CD14-positive monocyte (primary cell): ENCODE measurements around the gene MT4. TPM values are rescaled to one million over a fixed set of nuclear protein-coding genes. Genes with fewer than 3 reads are reported as not detected.

Source experiments
- DNase-seq, 3 donors: peaks; one replicate each; pipeline ENCODE4 v3.0.0-alpha.2; 2011 to 2022
- H2AFZ ChIP-seq: 2 replicates; pipeline ENCODE4 v1.6.0; 2012; ENCODE audit warnings: mild to moderate bottlenecking, low read depth, low read length, inconsistent platforms; ENCODE audit not compliant: insufficient read depth, poor library complexity, severe bottlenecking
- H3K27ac ChIP-seq, 2 donors: 1 replicate in 1 of 2; 2 replicates in 1 of 2; pipeline ENCODE4 v1.5.1; 2012 to 2013; ENCODE audit warnings: low read length in 2 of 2, control low read depth in 1 of 2, inconsistent platforms in 1 of 2, low read depth in 1 of 2, mild to moderate bottlenecking in 1 of 2
- H3K27me3 ChIP-seq, 2 donors: one replicate each; pipeline versions ENCODE4 v1.6.0 to v1.6.1; 2011 to 2013; ENCODE audit warnings: low read length in 2 of 2; ENCODE audit not compliant: control insufficient read depth in 2 of 2, insufficient read depth in 2 of 2
- H3K36me3 ChIP-seq, 2 donors: replicated peaks in 1 of 2; 1 replicate in 1 of 2; 2 replicates in 1 of 2; pipeline versions ENCODE4 v1.5.1 to v1.6.1; 2012 to 2013; ENCODE audit warnings: low read length in 2 of 2, control low read depth in 1 of 2, inconsistent platforms in 1 of 2, mild to moderate bottlenecking in 1 of 2; ENCODE audit not compliant: insufficient read depth in 2 of 2, control insufficient read depth in 1 of 2
- H3K4me1 ChIP-seq, 2 donors: 1 replicate in 1 of 2; 2 replicates in 1 of 2; pipeline versions ENCODE4 v1.5.1 to v1.6.1; 2012 to 2013; ENCODE audit warnings: low read length in 2 of 2, control low read depth in 1 of 2, inconsistent platforms in 1 of 2, mild to moderate bottlenecking in 1 of 2, moderate library complexity in 1 of 2; ENCODE audit not compliant: insufficient read depth in 2 of 2, control insufficient read depth in 1 of 2
- H3K4me2 ChIP-seq: replicated peaks from 2 replicates; pipeline ENCODE3; 2012; ENCODE audit warnings: low read length, moderate library complexity, mild to moderate bottlenecking; ENCODE audit not compliant: poor library complexity, severe bottlenecking; ENCODE audit errors: extremely low read depth
- H3K4me3 ChIP-seq, 3 experiments: fragments of 200-600 bp in 1 of 3; sonication (generic) in 1 of 3; replicated peaks in 1 of 3; 1 replicate in 2 of 3; 2 replicates in 1 of 3; pipeline ENCODE4 v1.5.1; 2011 to 2013; ENCODE audit warnings: low read length in 3 of 3, mild to moderate bottlenecking in 3 of 3, control low read depth in 2 of 3, low read depth in 2 of 3, inconsistent platforms in 1 of 3, moderate library complexity in 1 of 3
- H3K79me2 ChIP-seq: 2 replicates; pipeline ENCODE4 v1.6.0; 2012; ENCODE audit warnings: mild to moderate bottlenecking, control low read depth, inconsistent platforms, low read length, moderate library complexity; ENCODE audit not compliant: insufficient read depth
- H3K9ac ChIP-seq: 2 replicates; pipeline ENCODE4 v1.6.0; 2017; ENCODE audit warnings: low read length, mild to moderate bottlenecking; ENCODE audit not compliant: insufficient read depth, poor library complexity, severe bottlenecking
- H3K9me3 ChIP-seq, 2 donors: replicated peaks in 1 of 2; 1 replicate in 1 of 2; 2 replicates in 1 of 2; pipeline versions ENCODE4 v1.5.1 to v1.6.1; 2012 to 2013; ENCODE audit warnings: low read length in 2 of 2, control low read depth in 1 of 2; ENCODE audit not compliant: control insufficient read depth in 1 of 2, insufficient read depth in 1 of 2
- H4K20me1 ChIP-seq: 2 replicates; pipeline ENCODE4 v1.6.0; 2012; ENCODE audit warnings: mild to moderate bottlenecking, low read length, control low read depth, moderate library complexity; ENCODE audit not compliant: insufficient read depth
- H3K27ac Mint-ChIP-seq, 7 donors: one replicate each; pipeline ENCODE4 v1.8.0; 2020; ENCODE audit warnings: mild to moderate bottlenecking in 7 of 7, mixed read lengths in 7 of 7, moderate library complexity in 6 of 7, inconsistent platforms in 2 of 7
- H3K27me3 Mint-ChIP-seq, 3 donors: one replicate each; pipeline ENCODE4 v1.8.0; 2021 to 2022; ENCODE audit warnings: low read depth in 3 of 3, mild to moderate bottlenecking in 3 of 3, mixed read lengths in 3 of 3, moderate library complexity in 3 of 3, inconsistent platforms in 1 of 3
- H3K36me3 Mint-ChIP-seq, 2 donors: one replicate each; pipeline ENCODE4 v1.8.0; 2020; ENCODE audit warnings: mixed read lengths in 2 of 2, inconsistent platforms in 1 of 2, mild to moderate bottlenecking in 1 of 2
- H3K4me1 Mint-ChIP-seq: one replicate; pipeline ENCODE4 v1.8.0; 2020; ENCODE audit warnings: mild to moderate bottlenecking, mixed read lengths
- H3K4me3 Mint-ChIP-seq, 2 donors: one replicate each; pipeline ENCODE4 v1.8.0; 2020; ENCODE audit warnings: mild to moderate bottlenecking in 2 of 2, mixed read lengths in 2 of 2, moderate library complexity in 1 of 2
- H3K9me3 Mint-ChIP-seq, 7 donors: one replicate each; pipeline ENCODE4 v1.8.0; 2020 to 2022; ENCODE audit warnings: mixed read lengths in 7 of 7, mild to moderate bottlenecking in 6 of 7, moderate library complexity in 6 of 7, inconsistent platforms in 2 of 7
- CTCF ChIP-seq: fragments of 200-600 bp; IDR thresholded peaks from one replicate; pipeline ENCODE4 v1.8.0; 2022; ENCODE audit warnings: antibody characterized with exemption, mild to moderate bottlenecking
- whole genome bisulfite sequencing: methylation state at CpG from one replicate; pipeline ENCODE4 v1.1.5; 2013; ENCODE audit warnings: missing lambda C conversion rate; ENCODE audit not compliant: insufficient coverage; 5-methylcytosine and 5-hydroxymethylcytosine counted together
- intact Hi-C, 2 donors: fragments of 100-400 bp; cut with micrococcal nuclease; formaldehyde crosslinking; loops; one replicate each; pipeline versions ENCODE4 v1.15.0 to v1.15.1; 2023
- polyA plus RNA-seq, 3 donors: library from polyadenylated mRNA; depleted of rRNA in 1 of 3; unstranded in 2 of 3; stranded (reverse) in 1 of 3; fragments of 300-500 nt in 2 of 3; fragments of >200 nt in 1 of 3; fragmentation: Illumina TruSeq in 2 of 3; gene quantifications; 1 replicate in 2 of 3; 2 replicates in 1 of 3; pipeline ENCODE4 v1.2.3, GENCODE V29; 2012 to 2021

Gene MT4
- polyA plus RNA-seq, 3 donors = not detected

- no peaks in the 10 kb centered on the region for H3K9me3 Mint-ChIP-seq
- Histone ChIP-seq H3K27me3 (no peaks in the 10 kb centered on the region), H3K4me2 (no peak overlapping the region), H3K4me3 (no peak overlapping the region), H3K79me2 (no peaks in the 10 kb centered on the region), H3K9me3 (no peaks in the 10 kb centered on the region), H3K4me1 (peaks cover 0 to 2% of the 10 kb centered on the region in 2 donors), H4K20me1 (no peaks in the 10 kb centered on the region), H2AFZ (no peak overlapping the region), H3K27ac (no peak overlapping the region), H3K36me3 (no peaks in the 10 kb centered on the region), H3K9ac (no peak overlapping the region)
- H3K27me3 Mint-ChIP-seq = peaks cover 5 to 14% (median 6%) of the 10 kb centered on the region in 3 donors
- WGBS = 20% methylated on average over 2 of the region's 4 CpGs
- H3K36me3 Mint-ChIP-seq = no peaks in the 10 kb centered on the region
- no peak for DNase-seq
- no peak overlapping the region for H3K4me3 Mint-ChIP-seq
- no peak for TF ChIP-seq CTCF
- peak overlapping the region in 1 of 7 donors; percentile 1 for H3K27ac Mint-ChIP-seq
- intact Hi-C loops = no loop called here
- H3K4me1 Mint-ChIP-seq = peaks cover 8% of the 10 kb centered on the region
Measured at GRCh38 chr16:56547949-56548567, 16.8 kb upstream of the MT4 start.

- intact Hi-C loops = no loop called here
- Histone ChIP-seq H3K4me2 (no peak overlapping the region), H3K4me1 (peaks cover 0 to 2% of the 10 kb centered on the region in 2 donors), H3K27ac (no peak overlapping the region), H3K79me2 (no peaks in the 10 kb centered on the region), H3K4me3 (no peak overlapping the region), H3K36me3 (no peaks in the 10 kb centered on the region), H3K9me3 (no peaks in the 10 kb centered on the region), H2AFZ (no peak overlapping the region), H3K9ac (no peak overlapping the region), H3K27me3 (no peaks in the 10 kb centered on the region), H4K20me1 (no peaks in the 10 kb centered on the region)
- Mint-ChIP-seq H3K4me1 (peaks cover 8% of the 10 kb centered on the region), H3K36me3 (no peaks in the 10 kb centered on the region), H3K27ac (peak overlapping the region in 1 of 7 donors; percentile 5), H3K27me3 (peaks cover 4 to 10% (median 6%) of the 10 kb centered on the region in 3 donors), H3K4me3 (no peak overlapping the region), H3K9me3 (peaks cover 0 to 2% (median 0%) of the 10 kb centered on the region in 7 donors)
- TF ChIP-seq CTCF = no peak
- DNase-seq = no peak
Measured at GRCh38 chr16:56549161-56549560, 15.7 kb upstream of the MT4 start.
